Upper lobe of left lung (tissue), 6 donors: ENCODE measurements around the gene ETFDH. TPM values are rescaled to one million over a fixed set of nuclear protein-coding genes. Genes with fewer than 3 reads are reported as not detected.

Experiments
- ATAC-seq, 2 donors: fragments of 200-7000 bp; cut with Tn5 transposase; one replicate each; pipeline ENCODE4 v1.9.1; 2022; ENCODE audit warnings: mild to moderate bottlenecking in 2 of 2, moderate library complexity in 2 of 2; ENCODE audit not compliant: low FRiP score in 2 of 2
- DNase-seq, 2 donors: peaks; one replicate each; pipeline ENCODE4 v3.0.0-alpha.2; 2019 to 2020
- H3K27ac ChIP-seq, 4 donors: fragments of 200-600 bp; sonication (generic); one replicate each; pipeline ENCODE4 v1.5.1; 2016 to 2019
- H3K27me3 ChIP-seq, 4 donors: fragments of 200-600 bp; sonication (generic); one replicate each; pipeline ENCODE4 v1.5.1; 2017 to 2019
- H3K36me3 ChIP-seq, 4 donors: fragments of 200-600 bp; sonication (generic); one replicate each; pipeline ENCODE4 v1.5.1; 2016 to 2019
- H3K4me1 ChIP-seq, 4 donors: fragments of 200-600 bp; sonication (generic); one replicate each; pipeline ENCODE4 v1.5.1; 2018 to 2019
- H3K4me3 ChIP-seq, 4 donors: fragments of 200-600 bp; sonication (generic); one replicate each; pipeline ENCODE4 v1.5.1; 2017 to 2019; ENCODE audit warnings: mild to moderate bottlenecking in 2 of 4, moderate library complexity in 1 of 4
- H3K9me3 ChIP-seq, 4 donors: fragments of 200-600 bp; sonication (generic); one replicate each; pipeline ENCODE4 v1.5.1; 2018 to 2019
- CTCF ChIP-seq, 6 experiments: fragments of 450-650 bp in 4 of 6; fragments of 200-600 bp in 2 of 6; sonication (generic) in 2 of 6; IDR thresholded peaks; one replicate each; pipeline ENCODE4 v1.5.1; 2016 to 2019; ENCODE audit warnings: antibody characterized with exemption in 6 of 6
- EP300 ChIP-seq, 4 donors: sonication (generic); formaldehyde crosslinking; IDR thresholded peaks; one replicate each; pipeline ENCODE4 v1.5.1; 2017; ENCODE audit warnings: antibody characterized with exemption in 4 of 4, control low read depth in 2 of 4
- POLR2A ChIP-seq, 4 donors: fragments of 450-650 bp; IDR thresholded peaks; one replicate each; pipeline ENCODE4 v1.5.1; 2016 to 2017; ENCODE audit warnings: antibody characterized with exemption in 4 of 4, mild to moderate bottlenecking in 2 of 4
- POLR2AphosphoS5 ChIP-seq, 2 donors: sonication (generic); formaldehyde crosslinking; IDR thresholded peaks; one replicate each; pipeline ENCODE4 v1.5.1; 2017; ENCODE audit warnings: antibody characterized with exemption in 2 of 2
- WGBS, 2 donors: methylation state at CpG; one replicate each; pipeline ENCODE4 v1.1.5; 2017 to 2018; 5-methylcytosine and 5-hydroxymethylcytosine counted together
- total RNA-seq, 6 donors: library from RNA; depleted of rRNA in 4 of 6; stranded (reverse); fragments of >200 nt in 4 of 6; gene quantifications; one replicate each; pipeline versions ENCODE4 v1.1.0 to v1.2.1, GENCODE V29; 2016 to 2021
- donor health status: DM: no; HTN: no; CAD: no; lungs with moderate emphysema.
- donor health status: DM: no; HTN: yes; CAD: no; lungs with severe emphysema.

The ETFDH gene
- total RNA-seq, 6 donors from 2014 or later, result 12.2 to 44.2 (median 22.3) TPM

- 82 to 89% methylated on average over 5 of the region's 5 CpGs for WGBS, 2 donors
- no peaks in the 10 kb centered on the region for H3K9me3 ChIP-seq
- H3K27me3 ChIP-seq, result no peaks in the 10 kb centered on the region
- peaks cover 6 to 11% (median 7%) of the 10 kb centered on the region in 4 donors for H3K4me1 ChIP-seq
- DNase-seq (no peak), ATAC-seq (no peak)
- no peak overlapping the region for H3K27ac ChIP-seq
- TF ChIP-seq EP300 (IDR thresholded peaks at IDR 0.05), result no peak
- TF ChIP-seq CTCF (IDR thresholded peaks at IDR 0.05), result no peak
- TF ChIP-seq POLR2AphosphoS5 (IDR thresholded peaks at IDR 0.05), result no peak
- TF ChIP-seq POLR2A (IDR thresholded peaks at IDR 0.05), result no peak
- no peaks in the 10 kb centered on the region for H3K36me3 ChIP-seq
- H3K4me3 ChIP-seq, result no peak overlapping the region
Observed at GRCh38 chr4:158676076-158676475, 4.0 kb downstream of the ETFDH start.

GRCh38 chr4:158678767-158679166 is 6.7 kb downstream of the ETFDH start:
- H3K9me3 ChIP-seq, result no peaks in the 10 kb centered on the region
- H3K36me3 ChIP-seq, result peaks cover 0 to 20% (median 0%) of the 10 kb centered on the region in 4 donors
- H3K27me3 ChIP-seq, result no peaks in the 10 kb centered on the region
- no peaks in the 10 kb centered on the region for H3K4me1 ChIP-seq
- no peak overlapping the region for H3K4me3 ChIP-seq
- no peak overlapping the region for H3K27ac ChIP-seq
- WGBS, 2 donors, result 90 to 95% methylated on average over 2 of the region's 2 CpGs
- DNase-seq, result no peak
- no peak for ATAC-seq
- TF ChIP-seq CTCF (IDR thresholded peaks at IDR 0.05), result no peak
- TF ChIP-seq POLR2A (IDR thresholded peaks at IDR 0.05), result no peak
- no peak for TF ChIP-seq EP300 (IDR thresholded peaks at IDR 0.05)
- TF ChIP-seq POLR2AphosphoS5 (IDR thresholded peaks at IDR 0.05), result no peak

- no peak for TF ChIP-seq EP300 (IDR thresholded peaks at IDR 0.05)
- TF ChIP-seq POLR2AphosphoS5 (IDR thresholded peaks at IDR 0.05), result no peak
- no peak for TF ChIP-seq POLR2A (IDR thresholded peaks at IDR 0.05)
- TF ChIP-seq CTCF (IDR thresholded peaks at IDR 0.05), result no peak
- ATAC-seq, result no peak
- 69 to 71% methylated on average over 1 of the region's 1 CpG for WGBS, 2 donors
Observed at GRCh38 chr4:158681629-158682028, 9.5 kb downstream of the ETFDH start.

GRCh38 chr4:158682066-158682465 is 10.0 kb downstream of the ETFDH start:
- Histone ChIP-seq H3K4me3 (no peak overlapping the region), H3K9me3 (no peaks in the 10 kb centered on the region), H3K27me3 (no peaks in the 10 kb centered on the region), H3K27ac (no peak overlapping the region), H3K36me3 (peaks cover 0 to 38% (median 2%) of the 10 kb centered on the region in 4 donors), H3K4me1 (no peaks in the 10 kb centered on the region)
- TF ChIP-seq CTCF (IDR thresholded peaks at IDR 0.05) (no peak), EP300 (IDR thresholded peaks at IDR 0.05) (no peak), POLR2AphosphoS5 (IDR thresholded peaks at IDR 0.05) (no peak), POLR2A (IDR thresholded peaks at IDR 0.05) (no peak)
- DNase-seq, result no peak
- WGBS, 2 donors, result 61 to 64% methylated on average over 2 of the region's 2 CpGs
- no peak for ATAC-seq

More at GRCh38 chr4:158681629-158682028, 9.5 kb downstream of the ETFDH start:
- H3K27me3 ChIP-seq, result no peaks in the 10 kb centered on the region
- no peak for DNase-seq
- H3K4me1 ChIP-seq, result no peaks in the 10 kb centered on the region
- H3K36me3 ChIP-seq, result peaks cover 0 to 34% (median 2%) of the 10 kb centered on the region in 4 donors
- H3K4me3 ChIP-seq, result no peak overlapping the region
- no peaks in the 10 kb centered on the region for H3K9me3 ChIP-seq
- H3K27ac ChIP-seq, result no peak overlapping the region

- ATAC-seq (no peak), DNase-seq (no peak)
- 69 to 90% methylated on average over 1 of the region's 1 CpG for WGBS, 2 donors
- H3K36me3 ChIP-seq, result peaks cover 0 to 59% (median 11%) of the 10 kb centered on the region in 4 donors
- H3K4me3 ChIP-seq, result no peak overlapping the region
- H3K27ac ChIP-seq, result no peak overlapping the region
- no peaks in the 10 kb centered on the region for H3K9me3 ChIP-seq
- no peaks in the 10 kb centered on the region for H3K27me3 ChIP-seq
- TF ChIP-seq POLR2A (IDR thresholded peaks at IDR 0.05) (no peak), POLR2AphosphoS5 (IDR thresholded peaks at IDR 0.05) (no peak), CTCF (IDR thresholded peaks at IDR 0.05) (no peak), EP300 (IDR thresholded peaks at IDR 0.05) (no peak)
- H3K4me1 ChIP-seq, result no peaks in the 10 kb centered on the region
Observed at GRCh38 chr4:158688813-158689212, 16.7 kb downstream of the ETFDH start.
